Left ventricle myocardium inferior (tissue), 1 donor: Measurements from ENCODE around the gene SH3PXD2B. TPM values are rescaled to one million over a fixed set of nuclear protein-coding genes. Genes with fewer than 3 reads are reported as not detected.

Experiments
- DNase-seq: peaks from one replicate; pipeline ENCODE4 v3.0.0-alpha.2; 2020
- H3K27ac ChIP-seq: fragments of 200-600 bp; replicated peaks from 2 replicates; pipeline ENCODE4 v1.8.0; 2021
- H3K27me3 ChIP-seq: fragments of 200-600 bp; 2 replicates; pipeline ENCODE4 v1.8.0; 2021; ENCODE audit warnings: low read depth
- H3K36me3 ChIP-seq: fragments of 200-600 bp; 2 replicates; pipeline ENCODE4 v1.8.0; 2021
- H3K4me1 ChIP-seq: fragments of 200-600 bp; 2 replicates; pipeline ENCODE4 v1.8.0; 2021
- H3K4me3 ChIP-seq: fragments of 200-600 bp; 2 replicates; pipeline ENCODE4 v1.8.0; 2021; ENCODE audit warnings: mild to moderate bottlenecking, moderate library complexity
- H3K9me3 ChIP-seq: fragments of 200-600 bp; replicated peaks from 2 replicates; pipeline ENCODE4 v1.8.0; 2021
- CTCF ChIP-seq: fragments of 200-600 bp; IDR thresholded peaks from 2 replicates; pipeline ENCODE4 v1.8.0; 2021; ENCODE audit warnings: antibody characterized with exemption, mild to moderate bottlenecking, borderline replicate concordance
- intact Hi-C: fragments of 100-400 bp; cut with micrococcal nuclease; formaldehyde crosslinking; loops from one replicate; pipeline ENCODE4 v1.11.0; 2022
- total RNA-seq: library from RNA; stranded (reverse); fragmentation: NEBNext Ultra II Directional; extraction: Animal tissue kit (Norgen Biotek cat#: 25700); gene quantifications from one replicate; pipeline ENCODE4 v1.2.1, GENCODE V29; 2021
- donor health status: DM: no; HTN: yes; CAD: no; lungs with severe emphysema.

Gene SH3PXD2B
- total RNA-seq, 1 donor from 2014 or later = 5.2 TPM

- H3K36me3 ChIP-seq = no peaks in the 10 kb centered on the region
- intact Hi-C loops = no loop called here
- no peak overlapping the region for H3K4me3 ChIP-seq
These were observed 33.9 kb upstream of the SH3PXD2B start for GRCh38 chr5:172488221-172488620.

GRCh38 chr5:172487671-172488070 lies 33.3 kb upstream of the SH3PXD2B start:
- Histone ChIP-seq H3K9me3 (no peaks in the 10 kb centered on the region), H3K36me3 (no peaks in the 10 kb centered on the region), H3K4me3 (no peak overlapping the region), H3K4me1 (peaks cover 22% of the 10 kb centered on the region), H3K27ac (peak overlapping the region; percentile 46), H3K27me3 (no peaks in the 10 kb centered on the region)
- no peak for TF ChIP-seq CTCF
- intact Hi-C loops = no loop called here
- no peak for DNase-seq

More at GRCh38 chr5:172488221-172488620, 33.9 kb upstream of the SH3PXD2B start:
- H3K9me3 ChIP-seq = no peaks in the 10 kb centered on the region
- H3K27me3 ChIP-seq = no peaks in the 10 kb centered on the region
- peak overlapping the region; percentile 46 for H3K27ac ChIP-seq
- no peak for TF ChIP-seq CTCF
- H3K4me1 ChIP-seq = peaks cover 22% of the 10 kb centered on the region
- no peak for DNase-seq

GRCh38 chr5:172486912-172487311 lies 32.6 kb upstream of the SH3PXD2B start:
- Histone ChIP-seq H3K27ac (peak overlapping the region; percentile 46), H3K4me3 (no peak overlapping the region), H3K36me3 (no peaks in the 10 kb centered on the region), H3K4me1 (peaks cover 22% of the 10 kb centered on the region), H3K27me3 (no peaks in the 10 kb centered on the region), H3K9me3 (no peaks in the 10 kb centered on the region)
- no peak for TF ChIP-seq CTCF
- DNase-seq = no peak
- intact Hi-C loops = no loop called here

GRCh38 chr5:172486451-172486850 lies 32.1 kb upstream of the SH3PXD2B start:
- DNase-seq = no peak
- TF ChIP-seq CTCF = no peak
- H3K27ac ChIP-seq = peak overlapping the region; percentile 46
- H3K27me3 ChIP-seq = no peaks in the 10 kb centered on the region
- H3K4me3 ChIP-seq = no peak overlapping the region
- no peaks in the 10 kb centered on the region for H3K9me3 ChIP-seq
- peaks cover 22% of the 10 kb centered on the region for H3K4me1 ChIP-seq
- intact Hi-C loops = no loop called here
- H3K36me3 ChIP-seq = no peaks in the 10 kb centered on the region

- DNase-seq = no peak
- no peak for TF ChIP-seq CTCF
- no peaks in the 10 kb centered on the region for H3K36me3 ChIP-seq
- H3K4me3 ChIP-seq = no peak overlapping the region
- intact Hi-C loops = no loop called here
- no peaks in the 10 kb centered on the region for H3K27me3 ChIP-seq
- peaks cover 27% of the 10 kb centered on the region for H3K4me1 ChIP-seq
- no peaks in the 10 kb centered on the region for H3K9me3 ChIP-seq
- peak overlapping the region; percentile 46 for H3K27ac ChIP-seq
These were observed 31.3 kb upstream of the SH3PXD2B start for GRCh38 chr5:172485511-172486202.
